NCI-H345 (cell line): ENCODE data around the gene BABAM1.
"Not testable (repeated sequence)": the region's sequence is repeated elsewhere in the genome, so short reads cannot be mapped to it uniquely, and the experiment has no call there.

Experiments used
- DNase-seq: peaks from one replicate; lab custom pipeline; 2025; lab: John Stamatoyannopoulos, UW

Gene BABAM1

GRCh38 chr19:17275441-17276175, 8.4 kb downstream of the BABAM1 start:
- DNase-seq, result no peak

- no peak for DNase-seq
These were observed 12.2 kb downstream of the BABAM1 start for GRCh38 chr19:17279436-17279835.

GRCh38 chr19:17281391-17282304, 14.4 kb downstream of the BABAM1 start, which contains the start of gene ANKLE1:
Gene ANKLE1, plus strand, starts transcription at chr19:17281901. Its CDS starts 20 bp downstream, at chr19:17281921.
- DNase-seq, result no peak

DNA sequence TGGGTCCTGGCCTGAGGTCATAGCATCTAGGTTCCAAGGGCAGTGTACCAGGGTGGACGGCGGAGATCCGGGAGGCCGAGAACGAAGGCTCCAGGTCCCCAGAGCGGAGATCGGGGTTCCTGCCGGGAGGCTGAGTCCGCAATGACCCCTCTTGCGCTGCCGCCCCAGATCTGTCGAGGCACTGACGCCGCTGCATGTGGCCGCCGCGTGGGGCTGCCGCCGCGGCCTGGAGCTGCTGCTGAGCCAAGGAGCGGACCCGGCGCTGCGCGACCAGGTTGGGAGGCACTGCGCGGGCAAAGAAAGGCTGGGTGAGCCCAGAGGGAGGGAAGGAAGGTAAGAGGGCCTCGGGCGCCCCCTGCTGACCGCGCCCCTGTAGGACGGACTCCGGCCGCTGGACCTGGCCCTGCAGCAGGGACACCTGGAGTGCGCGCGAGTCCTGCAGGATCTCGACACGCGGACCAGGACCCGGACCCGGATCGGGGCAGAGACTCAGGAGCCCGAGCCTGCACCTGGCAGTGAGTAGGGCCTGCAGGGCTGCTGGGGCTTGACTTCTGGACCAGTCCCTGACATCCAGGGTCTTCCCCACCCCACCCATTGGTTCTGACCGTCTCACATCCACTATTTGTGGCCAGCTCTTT, 15.4 kb downstream of the BABAM1 start:
- DNase-seq, result peak; percentile 61

DNA sequence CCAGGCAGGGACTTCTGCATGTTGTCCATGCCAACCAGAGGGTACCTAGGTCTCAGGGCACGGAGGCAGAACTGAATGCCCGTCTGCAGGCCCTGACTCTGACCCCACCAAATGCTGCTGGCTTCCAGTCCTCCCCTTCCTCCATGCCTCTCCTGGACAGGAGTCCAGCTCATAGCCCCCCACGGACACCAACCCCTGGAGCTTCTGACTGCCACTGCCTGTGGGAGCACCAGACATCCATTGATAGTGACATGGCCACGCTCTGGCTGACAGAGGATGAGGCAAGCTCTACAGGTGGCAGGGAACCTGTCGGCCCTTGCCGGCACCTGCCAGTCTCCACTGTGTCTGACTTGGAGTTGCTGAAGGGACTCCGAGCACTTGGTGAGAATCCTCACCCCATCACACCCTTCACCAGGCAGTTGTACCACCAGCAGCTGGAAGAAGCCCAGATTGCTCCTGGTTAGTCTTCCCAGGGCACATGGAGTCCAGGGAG, 16.3 kb downstream of the BABAM1 start:
- DNase-seq, result no peak

DNA sequence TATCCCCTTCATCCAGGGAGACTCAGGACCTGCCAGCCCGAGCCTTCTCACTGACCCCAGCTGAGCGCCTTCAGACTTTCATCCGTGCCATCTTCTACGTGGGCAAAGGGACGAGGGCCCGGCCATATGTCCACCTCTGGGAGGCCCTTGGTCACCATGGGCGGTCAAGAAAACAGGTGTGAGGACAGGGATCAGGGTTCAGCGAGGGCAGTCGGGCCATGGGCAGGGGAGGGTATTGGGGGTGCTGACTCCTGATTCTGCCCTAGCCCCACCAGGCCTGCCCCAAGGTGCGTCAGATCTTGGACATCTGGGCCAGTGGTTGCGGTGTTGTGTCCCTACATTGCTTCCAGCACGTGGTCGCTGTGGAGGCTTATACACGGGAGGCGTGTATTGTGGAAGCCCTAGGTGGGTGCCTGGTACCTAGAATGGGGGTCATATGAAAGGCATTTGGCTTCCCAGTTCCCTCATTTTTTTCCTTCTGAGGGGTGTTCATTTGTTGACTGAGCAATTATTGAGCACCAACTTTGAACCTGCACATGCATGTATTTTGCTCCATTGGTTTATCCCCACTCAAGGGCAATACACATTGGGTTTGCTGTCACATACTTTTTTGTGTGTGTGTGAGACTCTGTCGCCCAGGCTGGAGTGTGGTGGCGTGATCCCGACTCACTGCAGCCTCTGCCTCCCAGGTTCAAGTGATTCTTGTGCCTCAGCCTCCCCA, 18.3 kb downstream of the BABAM1 start:
- DNase-seq, result no peak

DNA sequence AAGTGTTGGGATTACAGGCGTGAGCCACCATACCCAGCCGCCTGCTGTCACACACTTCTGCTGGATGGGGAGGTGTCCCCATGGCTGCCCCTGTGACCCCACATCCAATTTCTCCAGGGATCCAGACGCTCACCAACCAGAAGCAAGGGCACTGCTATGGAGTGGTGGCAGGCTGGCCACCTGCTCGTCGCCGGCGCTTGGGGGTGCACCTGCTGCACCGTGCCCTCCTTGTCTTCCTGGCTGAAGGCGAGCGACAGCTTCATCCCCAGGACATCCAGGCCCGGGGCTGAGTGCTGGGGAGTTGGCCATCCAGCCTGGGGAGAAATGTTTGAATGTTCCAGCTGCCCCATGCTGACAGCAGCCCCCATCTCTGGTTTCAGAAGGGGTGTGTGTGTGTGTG, 19.0 kb downstream of the BABAM1 start:
- DNase-seq, result no peak

DNA sequence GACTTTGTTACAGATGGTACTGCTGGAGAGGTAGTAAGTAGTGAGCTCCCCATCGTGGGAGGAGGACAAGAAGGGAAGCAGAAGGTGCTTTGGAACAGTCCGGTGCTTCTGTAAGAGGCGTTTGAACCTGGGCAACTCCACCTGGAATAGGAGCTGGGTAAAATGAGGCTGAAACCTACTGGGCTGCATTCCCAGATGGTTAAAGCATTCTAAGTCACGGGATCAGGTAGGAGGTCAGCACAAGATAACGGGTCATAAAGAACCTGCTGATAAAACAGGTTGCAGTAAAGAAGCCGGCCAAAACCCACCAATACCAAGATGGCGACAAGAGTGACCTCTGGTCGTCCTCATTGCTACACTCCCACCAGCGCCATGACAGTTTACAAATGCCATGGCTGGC, 19.5 kb downstream of the BABAM1 start:
- DNase-seq, result no peak

- no peak for DNase-seq
These were observed 22.2 kb downstream of the BABAM1 start for GRCh38 chr19:17289489-17289888.

GRCh38 chr19:17292301-17293074, 25.2 kb downstream of the BABAM1 start:
- DNase-seq, result no peak

DNA sequence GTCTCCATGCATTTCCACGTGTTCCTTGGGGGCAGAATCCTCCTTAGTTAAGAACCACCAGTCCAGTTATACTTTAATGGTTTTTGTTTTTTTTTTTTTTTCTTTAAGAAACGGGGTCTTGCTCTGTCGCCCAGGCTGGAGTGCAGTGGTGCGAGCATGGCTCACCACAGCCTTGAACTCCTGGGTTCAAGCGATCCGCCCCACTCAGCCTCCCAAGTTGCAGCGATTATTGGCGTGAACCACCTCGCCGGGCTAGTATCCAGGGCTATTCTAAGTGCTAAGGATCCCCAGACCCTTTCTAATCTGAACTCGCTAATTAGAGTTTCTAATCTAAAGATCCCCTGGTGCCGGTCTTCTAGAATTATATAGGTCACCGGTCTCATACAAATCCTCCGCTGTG, 26.4 kb downstream of the BABAM1 start:
- no peak for DNase-seq

DNA sequence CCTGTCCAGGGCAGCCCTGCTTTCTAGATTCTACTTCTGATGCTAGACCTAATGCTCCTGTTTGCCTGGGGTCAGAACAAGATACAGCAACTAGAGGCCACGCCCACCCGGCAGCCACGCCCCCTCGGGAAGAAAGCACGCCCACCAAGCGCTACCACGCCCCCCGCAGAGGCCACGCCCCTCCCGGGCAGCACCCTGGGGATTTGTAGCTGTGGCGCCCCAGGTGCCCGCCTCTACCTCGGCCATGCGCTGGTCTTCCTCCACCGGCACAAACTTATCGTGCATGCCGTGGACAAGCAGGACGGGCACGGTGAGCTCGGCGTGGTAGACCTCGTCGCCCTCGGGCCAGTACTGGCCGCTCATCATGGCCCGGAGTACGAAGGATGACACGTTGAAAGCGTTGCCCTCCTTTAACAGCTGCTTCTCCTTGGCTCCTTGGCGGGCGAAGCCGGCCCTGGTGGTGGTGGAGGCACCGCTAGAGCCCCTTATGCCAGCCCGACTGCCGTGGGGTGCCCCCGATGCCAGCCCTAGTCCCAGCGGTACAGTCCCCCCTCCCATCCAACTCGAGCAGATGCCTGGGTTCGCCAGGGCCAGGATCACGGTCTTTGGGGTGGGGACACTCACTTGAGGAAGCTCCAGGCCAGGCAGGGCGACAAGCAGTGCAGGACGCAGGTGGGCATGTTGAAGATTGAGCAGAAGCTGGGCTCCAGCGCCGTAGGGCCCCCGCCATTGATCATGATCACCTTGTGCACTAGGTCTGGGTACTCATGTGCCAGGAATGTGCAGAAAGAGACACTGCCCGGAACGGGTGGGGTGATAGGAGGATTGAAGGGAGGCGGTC, 27.0 kb downstream of the BABAM1 start:
- DNase-seq, result no peak

DNA sequence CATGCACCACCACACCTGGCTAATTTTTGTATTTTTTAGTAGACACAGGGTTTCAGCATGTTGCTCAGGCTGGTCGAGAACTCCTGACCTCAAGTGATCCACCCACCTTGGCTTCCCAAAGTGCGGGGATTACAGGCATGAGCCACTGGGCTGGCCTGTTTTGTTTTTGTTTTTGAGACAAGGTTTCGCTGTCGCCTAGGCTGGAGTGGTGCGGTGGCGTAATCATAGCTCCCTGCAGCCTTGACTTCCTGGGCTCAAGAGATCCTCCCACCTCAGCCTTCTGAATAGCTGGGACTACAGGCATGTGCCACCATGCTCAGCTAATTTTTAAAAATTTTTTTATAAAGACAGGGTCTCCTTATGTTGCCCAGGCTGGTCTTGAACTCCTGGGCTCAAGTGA, 28.3 kb downstream of the BABAM1 start:
- DNase-seq, result not testable (repeated sequence)

DNA sequence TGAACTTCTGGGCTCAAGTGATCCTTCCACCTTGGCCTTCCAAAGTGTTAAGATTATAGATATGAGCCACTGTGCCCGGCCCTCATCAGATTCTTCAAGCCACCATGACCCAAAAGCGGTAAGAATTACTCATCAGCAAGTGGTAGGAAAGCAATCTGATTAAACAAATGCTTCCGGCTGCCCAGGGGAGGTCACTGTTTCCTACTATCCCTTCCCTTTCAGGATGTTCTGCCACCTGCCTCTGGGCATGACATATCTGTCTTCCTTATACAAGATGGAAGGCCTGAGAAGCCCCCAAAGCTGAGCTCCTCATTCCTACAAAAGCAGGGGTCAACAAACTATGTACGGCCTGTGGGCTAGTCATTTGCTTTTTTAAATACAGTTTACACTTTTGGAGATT, 29.0 kb downstream of the BABAM1 start:
- no peak for DNase-seq

GRCh38 chr19:17296976-17297375, 29.7 kb downstream of the BABAM1 start:
- DNase-seq, result no peak

DNA sequence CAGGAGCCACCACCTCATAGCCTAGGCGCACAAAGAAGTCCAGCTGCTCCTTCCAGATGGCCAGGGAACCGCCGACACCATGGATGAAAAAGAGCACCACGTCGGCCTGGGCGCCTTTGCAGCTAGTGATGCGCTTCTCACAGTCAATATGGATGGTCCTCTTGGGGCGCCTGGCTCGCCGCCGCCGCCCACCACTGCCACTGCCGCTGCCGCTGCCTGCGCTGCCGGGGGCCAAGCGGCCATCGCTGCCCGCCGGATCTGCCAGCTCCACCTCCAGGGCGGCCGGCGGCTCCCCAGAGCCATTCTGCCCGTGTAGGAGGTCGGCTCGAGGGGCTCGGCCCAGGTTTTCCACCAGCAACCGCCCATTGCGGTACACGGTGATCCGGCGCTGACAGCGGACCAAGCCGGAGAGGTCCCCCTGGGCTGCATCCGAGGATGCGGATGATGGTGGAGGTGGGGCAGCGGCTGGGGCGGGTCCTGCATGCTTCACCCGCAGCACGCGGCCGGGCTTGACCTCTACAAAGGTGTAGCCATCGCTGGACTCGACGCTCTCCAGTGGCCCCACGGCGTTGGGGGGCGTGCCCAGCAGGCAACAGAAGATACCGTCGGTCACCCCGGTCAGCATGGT, 33.9 kb downstream of the BABAM1 start:
- DNase-seq, result no peak

- no peak for DNase-seq
These were observed 35.3 kb downstream of the BABAM1 start for GRCh38 chr19:17302391-17303166.

GRCh38 chr19:17303167-17303939, 36.1 kb downstream of the BABAM1 start, which contains the start of gene ABHD8:
Gene ABHD8, minus strand, starts transcription at chr19:17303425. Its CDS starts 1,809 bp downstream, at chr19:17301616.
- peak; percentile 94 for DNase-seq
